ENCODE measurements around the gene IL12RB2.

Gene IL12RB2

DNA sequence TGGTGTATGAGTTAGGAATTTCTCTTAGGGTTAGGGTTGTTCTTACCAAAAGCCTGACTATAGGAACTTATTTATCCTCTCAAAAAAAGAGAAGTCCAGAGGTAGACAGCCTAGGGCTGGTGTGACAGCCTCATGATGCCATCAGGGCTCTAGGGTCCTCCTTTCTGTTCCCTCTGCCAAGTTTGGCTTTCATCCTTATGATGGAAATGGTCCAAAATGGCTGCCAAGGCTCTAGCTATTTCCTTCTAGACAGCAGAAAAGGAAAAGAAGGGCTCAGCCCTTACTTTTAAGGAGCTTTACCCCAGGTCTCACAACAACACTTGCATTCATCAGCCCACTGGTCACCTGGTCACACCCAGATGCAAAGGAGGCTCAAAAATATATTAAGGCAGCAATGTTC is 44.5 kb downstream of the IL12RB2 start (continued):
- TF ChIP-seq REPIN1 (tag by site-specific recombination; IDR thresholded peaks at IDR 0.05; ENCODE audit: low read depth) (no peak), ZNF624 (tag by site-specific recombination; IDR thresholded peaks at IDR 0.05) (no peak), ZNF138 (tag by site-specific recombination; IDR thresholded peaks at IDR 0.05; ENCODE audit: borderline replicate concordance) (no peak)

DNA sequence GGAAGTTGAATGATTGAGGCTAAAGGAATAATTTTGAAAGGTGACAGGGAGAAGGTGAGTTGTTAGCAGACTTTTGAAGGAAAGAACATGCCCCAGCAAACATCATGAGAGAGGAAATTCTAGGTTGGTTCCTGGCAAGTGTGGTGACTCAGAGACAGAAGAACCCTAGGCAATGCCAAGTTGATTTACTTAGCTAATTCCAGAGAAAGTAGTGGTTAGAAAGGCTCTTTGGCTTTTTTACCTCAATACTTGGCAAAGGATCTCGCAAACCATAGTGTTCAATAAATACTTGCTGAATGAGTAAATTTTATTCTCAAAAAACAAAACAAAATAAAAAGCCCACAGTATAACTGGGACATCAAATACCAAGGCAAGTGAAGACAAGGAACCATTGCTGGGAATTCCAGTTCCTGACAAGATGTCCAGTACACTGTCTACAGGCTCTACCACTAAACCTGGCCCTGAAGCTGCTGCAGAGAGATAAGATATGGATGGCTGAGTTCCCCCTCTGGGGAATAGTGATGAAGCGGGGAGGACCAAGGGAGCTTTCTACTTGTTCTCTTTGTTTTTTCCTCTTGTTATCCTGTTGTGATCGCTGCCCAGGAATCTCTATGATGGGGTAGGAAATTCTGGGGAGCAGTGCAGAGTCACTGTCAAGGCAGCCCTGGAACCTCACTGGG is 48.2 kb downstream of the IL12RB2 start:
- TF ChIP-seq ZNF24 (tag by site-specific recombination; IDR thresholded peaks at IDR 0.05) (no peak), ZNF155 (tag by site-specific recombination; IDR thresholded peaks at IDR 0.05) (no peak), ZNF223 (tag by site-specific recombination; IDR thresholded peaks at IDR 0.05) (no peak), ZNF121 (tag by site-specific recombination; IDR thresholded peaks at IDR 0.05) (no peak), ZNF292 (tag by site-specific recombination; IDR thresholded peaks at IDR 0.05; ENCODE audit: borderline replicate concordance, low read depth) (no peak), ZNF600 (tag by site-specific recombination; IDR thresholded peaks at IDR 0.05) (no peak), ZNF610 (tag by site-specific recombination; IDR thresholded peaks at IDR 0.05; ENCODE audit: borderline replicate concordance) (no peak), AEBP2 (tag by site-specific recombination; IDR thresholded peaks at IDR 0.05; ENCODE audit: borderline replicate concordance) (no peak), ZNF677 (tag by site-specific recombination; IDR thresholded peaks at IDR 0.05) (no peak), ZNF16 (tag by site-specific recombination; IDR thresholded peaks at IDR 0.05; ENCODE audit: low read depth) (no peak), ZNF791 (tag by site-specific recombination; IDR thresholded peaks at IDR 0.05) (no peak), GLIS2 (tag by site-specific recombination; IDR thresholded peaks at IDR 0.05) (no peak), ZNF266 (tag by site-specific recombination; IDR thresholded peaks at IDR 0.05; ENCODE audit: low read depth) (no peak), ZNF157 (tag by site-specific recombination; IDR thresholded peaks at IDR 0.05) (no peak), BCL11A (tag by site-specific recombination; IDR thresholded peaks at IDR 0.05; ENCODE audit: low read depth) (no peak), KLF10 (tag by site-specific recombination; IDR thresholded peaks at IDR 0.05) (no peak), PRDM1 (tag by site-specific recombination; IDR thresholded peaks at IDR 0.05) (no peak), ZNF658 (tag by site-specific recombination; IDR thresholded peaks at IDR 0.05) (no peak), ZNF501 (tag by site-specific recombination; IDR thresholded peaks at IDR 0.05) (no peak)
- TF ChIP-seq, protein P1, sequence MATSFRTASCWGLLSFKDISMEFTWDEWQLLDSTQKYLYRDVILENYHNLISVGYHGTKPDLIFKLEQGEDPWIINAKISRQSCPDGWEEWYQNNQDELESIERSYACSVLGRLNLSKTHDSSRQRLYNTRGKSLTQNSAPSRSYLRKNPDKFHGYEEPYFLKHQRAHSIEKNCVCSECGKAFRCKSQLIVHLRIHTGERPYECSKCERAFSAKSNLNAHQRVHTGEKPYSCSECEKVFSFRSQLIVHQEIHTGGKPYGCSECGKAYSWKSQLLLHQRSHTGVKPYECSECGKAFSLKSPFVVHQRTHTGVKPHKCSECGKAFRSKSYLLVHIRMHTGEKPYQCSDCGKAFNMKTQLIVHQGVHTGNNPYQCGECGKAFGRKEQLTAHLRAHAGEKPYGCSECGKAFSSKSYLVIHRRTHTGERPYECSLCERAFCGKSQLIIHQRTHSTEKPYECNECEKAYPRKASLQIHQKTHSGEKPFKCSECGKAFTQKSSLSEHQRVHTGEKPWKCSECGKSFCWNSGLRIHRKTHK (tag by site-specific recombination; IDR thresholded peaks at IDR 0.05): no peak
- POLR2A ChIA-PET: interaction anchor here (1.0 kb wide), 1 partner anchor 74 kb away, joined by 4 read pairs; the partner anchor contains the start of gene SERBP1
- CTCF ChIA-PET: interaction anchor here (0.7 to 2.7 kb wide), 3 partner anchors 9 to 850 kb away, joined by 3 to 21 read pairs (median 8); no protein-coding TSS in a partner anchor
- H3K36me3 ChIP-seq (ENCODE audit: control insufficient read depth in 2 of 2, insufficient read depth in 1 of 2, low read length in 2 of 2): no peaks in the 10 kb centered on the region
- no peak overlapping the region for H3K4me3 ChIP-seq (ENCODE audit: low read depth, low read length)
- no peaks in the 10 kb centered on the region for H3K4me1 ChIP-seq (ENCODE audit: control insufficient read depth, insufficient read depth, low read length)
- H3K9me3 ChIP-seq (ENCODE audit: control insufficient read depth, insufficient read depth, low read depth, low read length): no peaks in the 10 kb centered on the region
- no peak overlapping the region for H3K27ac ChIP-seq (ENCODE audit: extremely low read depth, low read depth, low read length)

DNA sequence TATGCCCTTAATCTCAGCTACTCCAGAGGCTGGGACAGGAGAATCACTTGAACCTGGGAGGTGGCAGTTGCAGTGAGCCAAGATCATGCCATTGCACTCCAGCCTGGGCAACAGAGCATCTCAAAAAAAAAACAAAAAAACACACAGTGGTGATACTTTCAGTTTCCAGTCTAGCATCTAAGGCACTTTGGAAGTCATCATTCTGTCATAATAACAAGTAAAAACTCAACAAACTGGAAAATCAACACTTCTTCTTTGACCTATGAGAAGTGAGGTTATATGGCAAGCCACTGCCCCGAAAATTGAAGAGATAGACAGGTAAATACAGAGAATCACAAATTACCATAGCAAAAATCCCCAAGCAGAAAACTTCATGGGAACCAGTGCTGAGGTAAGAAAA is 51.9 kb downstream of the IL12RB2 start:
- Histone ChIP-seq H3K9me3 (ENCODE audit: control insufficient read depth, insufficient read depth, low read depth, low read length) (no peaks in the 10 kb centered on the region), H3K4me3 (ENCODE audit: low read depth, low read length) (no peak overlapping the region), H3K36me3 (ENCODE audit: control insufficient read depth in 2 of 2, insufficient read depth in 1 of 2, low read length in 2 of 2) (no peaks in the 10 kb centered on the region), H3K4me1 (ENCODE audit: control insufficient read depth, insufficient read depth, low read length) (no peaks in the 10 kb centered on the region), H3K27ac (ENCODE audit: extremely low read depth, low read depth, low read length) (no peak overlapping the region)
- ChIA-PET POLR2A (no interaction called here), CTCF (interaction anchor here (1.1 kb wide), 1 partner anchor 14 kb away, joined by 3 read pairs; no protein-coding TSS in a partner anchor)
- TF ChIP-seq MYNN (tag by site-specific recombination; IDR thresholded peaks at IDR 0.05; ENCODE audit: borderline replicate concordance): no peak
- TF ChIP-seq ZSCAN30 (tag by site-specific recombination; IDR thresholded peaks at IDR 0.05): no peak
- no peak for TF ChIP-seq ZNF623 (tag by site-specific recombination; IDR thresholded peaks at IDR 0.05)
- no peak for TF ChIP-seq ZSCAN23 (tag by site-specific recombination; IDR thresholded peaks at IDR 0.05)
- no peak for TF ChIP-seq ZEB2 (tag by site-specific recombination; IDR thresholded peaks at IDR 0.05)
- no peak for TF ChIP-seq ZNF530 (tag by site-specific recombination; IDR thresholded peaks at IDR 0.05; ENCODE audit: low read depth)
- no peak for TF ChIP-seq KLF8 (tag by site-specific recombination; IDR thresholded peaks at IDR 0.05)
- TF ChIP-seq HOXA7 (CRISPR knock-in tag; IDR thresholded peaks at IDR 0.05; ENCODE audit: borderline replicate concordance): no peak
- TF ChIP-seq ZNF274 (IDR thresholded peaks at IDR 0.05; ENCODE audit: low read length): no peak
- TF ChIP-seq ZNF274 (tag by site-specific recombination; IDR thresholded peaks at IDR 0.05; ENCODE audit: borderline replicate concordance): no peak
- TF ChIP-seq ZFP41 (tag by site-specific recombination; IDR thresholded peaks at IDR 0.05; ENCODE audit: borderline replicate concordance): no peak
- no peak for TF ChIP-seq ZNF155 (tag by site-specific recombination; IDR thresholded peaks at IDR 0.05)
- TF ChIP-seq ZNF423 (tag by site-specific recombination; IDR thresholded peaks at IDR 0.05): no peak
- no peak for TF ChIP-seq KLF10 (tag by site-specific recombination; IDR thresholded peaks at IDR 0.05)

Data from HEK293 (cell line).